ENCODE data around the gene NCKIPSD.

The NCKIPSD gene

GRCh38 chr3:48696156-48696555 is 10.4 kb upstream of the NCKIPSD start:
- no peak for DNase-seq

- peak; percentile 58 for DNase-seq
Observed at GRCh38 chr3:48695393-48695753, 9.7 kb upstream of the NCKIPSD start.

- DNase-seq: peak; percentile 88
Observed at GRCh38 chr3:48694610-48695392, 9.1 kb upstream of the NCKIPSD start.

GRCh38 chr3:48693826-48694225 is 8.1 kb upstream of the NCKIPSD start:
- DNase-seq: no peak

DNA sequence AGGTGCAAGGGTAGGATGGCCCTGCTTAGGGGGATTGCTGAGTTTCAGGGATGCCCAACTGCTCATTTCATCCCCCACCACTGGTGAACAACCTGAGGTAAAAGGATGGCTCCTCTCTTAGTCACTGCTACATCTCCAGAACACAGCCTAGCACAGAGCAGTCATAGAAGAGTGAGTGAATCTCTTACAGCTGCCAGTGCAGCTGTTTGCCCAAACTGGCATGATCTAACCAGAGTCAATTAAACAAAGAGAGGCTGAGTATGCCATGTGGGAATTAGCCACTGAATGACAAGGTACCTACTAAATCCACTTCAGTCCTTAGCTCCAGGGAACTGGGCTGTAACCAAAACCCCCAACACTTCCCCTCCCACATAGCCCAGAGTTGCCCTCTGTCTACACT is 6.8 kb upstream of the NCKIPSD start:
- no peak for DNase-seq

DNA sequence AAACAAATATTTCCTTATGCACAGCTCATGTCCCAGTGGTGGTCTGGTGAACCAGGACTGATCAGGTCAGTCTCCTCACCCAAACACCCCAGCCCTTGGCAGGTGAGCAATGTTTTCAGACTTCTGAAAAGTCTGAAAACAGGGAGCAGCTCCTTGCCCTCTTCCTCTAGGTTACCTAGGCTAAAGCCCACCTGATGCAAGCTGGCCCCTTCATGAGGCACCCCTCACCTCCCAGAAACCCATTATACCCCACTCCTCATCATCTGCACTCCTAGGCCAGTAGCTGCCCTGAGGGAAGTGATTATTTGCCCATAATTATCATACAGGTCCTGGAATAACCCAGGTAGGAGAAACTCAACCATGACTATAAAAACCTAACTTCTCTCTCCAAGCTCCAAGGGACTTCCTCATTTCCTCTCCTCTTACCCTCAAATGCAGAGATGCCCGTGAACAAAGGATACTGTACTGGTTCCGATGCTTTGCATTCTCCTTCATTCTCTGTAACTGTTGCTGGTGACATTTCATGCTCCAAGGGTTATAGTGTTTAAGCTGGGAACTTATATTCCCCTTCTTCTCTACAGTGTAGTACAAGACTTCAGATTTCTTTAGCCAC is 5.2 kb upstream of the NCKIPSD start:
- DNase-seq: no peak

DNA sequence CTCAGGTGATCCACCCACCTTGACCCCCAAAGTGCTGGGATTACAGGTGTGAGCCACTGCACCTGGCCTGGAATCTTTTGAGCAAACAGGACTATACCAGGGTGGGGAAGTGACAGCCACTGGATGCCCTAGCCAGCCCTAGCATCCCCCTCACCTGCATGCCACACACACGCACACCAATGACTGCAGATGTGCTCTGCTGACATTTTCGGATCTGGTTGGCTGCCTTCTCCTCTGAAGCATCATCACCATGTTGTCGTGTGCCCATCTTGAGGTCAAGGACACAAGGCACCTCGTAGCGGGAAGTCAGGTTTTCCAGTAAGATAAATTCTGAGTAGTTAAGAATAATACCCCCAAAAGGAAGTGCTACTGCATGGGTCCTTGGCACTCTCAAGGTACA is 3.7 kb upstream of the NCKIPSD start:
- DNase-seq: no peak

DNA sequence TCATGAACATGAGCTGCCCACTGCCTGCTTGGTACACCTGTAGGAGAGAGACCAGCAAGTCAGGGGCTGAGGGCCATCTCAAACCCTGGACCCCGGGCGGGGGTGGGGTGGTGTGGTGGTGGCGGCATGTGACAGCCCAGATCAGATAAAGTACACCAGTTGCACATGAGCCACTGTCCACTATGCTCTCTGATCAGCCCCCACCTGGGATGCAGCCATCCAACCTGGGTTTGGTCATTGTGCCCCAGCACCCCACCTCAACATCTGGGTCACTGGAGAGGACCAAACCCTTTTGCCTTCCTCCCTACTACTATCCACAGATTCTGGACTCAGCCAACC is 3.0 kb upstream of the NCKIPSD start:
- DNase-seq: no peak

- no peak for DNase-seq
Observed at GRCh38 chr3:48688032-48688736, 2.5 kb upstream of the NCKIPSD start.

GRCh38 chr3:48687220-48687678 is 1.5 kb upstream of the NCKIPSD start:
- no peak for DNase-seq

GRCh38 chr3:48686538-48687219 is 964 bp upstream of the NCKIPSD start:
- no peak for DNase-seq

DNA sequence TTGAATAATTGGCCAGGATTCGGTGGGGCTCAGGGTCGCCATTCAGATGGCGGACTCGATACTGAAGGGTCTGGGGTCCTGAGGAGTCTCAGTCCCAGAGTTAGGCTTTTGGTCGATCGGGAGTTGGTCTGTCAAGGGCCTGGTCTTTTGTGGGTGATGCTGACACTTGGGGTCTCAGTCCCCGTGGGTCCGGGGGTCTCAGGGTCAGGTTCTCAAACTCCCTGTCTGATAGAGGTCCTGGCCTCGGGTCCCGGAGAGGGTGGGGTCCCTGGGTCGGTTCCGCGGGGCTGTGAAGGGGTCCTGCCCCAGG is 467 bp downstream of the NCKIPSD start:
- no peak for DNase-seq

GRCh38 chr3:48684480-48685143 is 1.1 kb downstream of the NCKIPSD start:
- DNase-seq: peak; percentile 50

DNA sequence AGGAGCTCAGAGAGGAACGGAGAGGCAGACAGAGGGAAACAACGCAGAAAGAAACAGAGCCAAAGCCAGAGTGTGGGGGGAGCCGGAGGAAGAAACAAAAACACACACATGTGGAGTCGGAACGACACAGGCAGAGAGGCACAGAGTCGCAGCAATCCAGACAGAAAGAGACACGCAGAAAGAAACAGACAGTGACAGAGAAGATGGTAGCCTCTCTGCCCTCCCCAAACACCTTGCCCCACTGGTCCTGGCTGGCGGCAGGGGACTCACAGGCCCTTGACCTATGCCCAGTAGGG is 1.7 kb downstream of the NCKIPSD start:
- no peak for DNase-seq

- no peak for DNase-seq
Observed at GRCh38 chr3:48682786-48683185, 2.9 kb downstream of the NCKIPSD start.

GRCh38 chr3:48681974-48682610 is 3.6 kb downstream of the NCKIPSD start:
- no peak for DNase-seq

- no peak for DNase-seq
Observed at GRCh38 chr3:48681541-48681880, 4.2 kb downstream of the NCKIPSD start.

GRCh38 chr3:48680811-48681540 is 4.7 kb downstream of the NCKIPSD start:
- DNase-seq: no peak

GRCh38 chr3:48679411-48680391 is 6.0 kb downstream of the NCKIPSD start:
- no peak for DNase-seq

DNA sequence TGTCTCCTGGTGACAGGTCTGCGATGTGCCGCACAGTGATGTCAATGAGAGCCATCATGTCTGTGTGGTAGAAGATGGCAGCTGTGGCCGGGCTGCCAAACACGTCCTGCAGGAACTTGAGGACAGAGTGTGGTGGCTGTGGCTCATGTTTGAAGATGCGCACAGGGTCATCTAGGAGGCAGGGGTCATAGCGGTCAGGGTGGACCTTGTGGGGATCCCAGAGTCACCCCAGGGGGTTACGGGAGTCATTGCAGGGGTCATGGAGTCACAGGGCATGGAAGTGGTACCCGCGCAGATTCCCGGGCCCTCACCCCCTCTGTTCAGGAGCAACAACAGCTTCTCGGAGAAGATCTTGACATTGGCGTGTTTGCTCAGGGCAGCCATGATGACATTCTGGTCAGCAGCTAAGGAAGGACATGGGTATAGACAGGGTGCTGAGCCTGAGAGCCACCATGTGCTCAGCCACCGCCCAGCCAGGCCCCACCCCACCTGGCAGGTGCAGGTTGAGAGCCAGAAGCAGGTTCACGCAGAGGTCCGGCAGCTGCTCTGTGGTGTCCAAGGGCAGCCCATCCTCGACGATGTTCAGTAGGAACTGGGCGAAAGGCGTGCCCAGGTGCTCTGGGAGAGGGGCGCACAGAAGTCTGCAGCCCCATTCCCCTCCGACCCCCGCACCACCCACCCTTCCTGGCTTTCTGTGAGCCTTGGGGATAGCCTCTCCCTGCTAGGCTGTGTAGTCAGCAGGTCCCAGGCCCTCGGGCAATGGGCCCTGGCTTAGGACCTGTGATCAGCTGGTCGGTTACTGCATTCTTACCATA is 6.9 kb downstream of the NCKIPSD start:
- DNase-seq: no peak
